Endometrium (tissue), 2 donors: ENCODE measurements around the gene LAMB2.

Source experiments
- FAIRE-seq: peaks from 2 replicates; lab custom pipeline; 2012; peaks lifted over from hg19 to GRCh38; lab: Jason Lieb, UNC
- donor health status: control.
- donor health status: control.

Gene LAMB2

DNA sequence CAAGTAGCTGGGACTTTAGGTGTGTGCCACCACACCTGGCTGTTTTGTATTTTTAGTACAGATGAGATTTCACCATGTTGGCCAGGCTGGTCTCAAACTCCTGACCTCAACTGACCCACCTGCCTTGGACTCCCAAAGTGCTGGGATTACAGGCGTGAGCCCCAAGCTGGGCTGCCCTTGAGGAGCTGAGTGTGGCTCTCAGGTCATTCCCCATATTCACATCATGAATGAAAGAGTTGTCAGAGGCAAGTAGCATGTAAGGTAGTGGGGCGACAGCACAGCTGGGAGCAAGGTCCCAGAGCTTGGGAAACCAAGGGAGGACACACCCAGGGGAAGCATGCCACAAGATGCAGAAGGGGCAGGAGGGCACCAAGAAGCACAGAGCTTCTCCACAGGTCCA is 28.3 kb upstream of the LAMB2 start:
- FAIRE-seq: no peak

DNA sequence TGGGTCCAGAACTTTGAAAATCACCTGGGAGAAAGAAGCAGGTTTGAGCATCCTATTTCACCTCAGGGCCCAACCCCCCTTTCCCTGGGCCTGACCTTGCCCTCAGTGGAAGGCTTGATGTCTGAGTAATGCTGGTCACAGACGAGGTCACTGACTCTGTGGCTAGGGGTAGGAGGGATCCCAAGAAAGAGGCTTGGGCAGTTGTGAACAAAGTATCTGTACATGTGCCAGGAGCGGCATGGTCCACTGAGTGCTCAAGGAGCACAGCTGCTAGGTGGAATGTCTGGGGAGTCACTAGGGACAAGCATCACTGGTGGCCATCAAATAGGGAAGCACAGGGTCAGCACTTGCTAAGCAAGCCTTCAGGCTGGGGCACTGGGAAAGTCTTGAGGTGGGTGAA is 25.9 kb upstream of the LAMB2 start:
- no peak for FAIRE-seq

DNA sequence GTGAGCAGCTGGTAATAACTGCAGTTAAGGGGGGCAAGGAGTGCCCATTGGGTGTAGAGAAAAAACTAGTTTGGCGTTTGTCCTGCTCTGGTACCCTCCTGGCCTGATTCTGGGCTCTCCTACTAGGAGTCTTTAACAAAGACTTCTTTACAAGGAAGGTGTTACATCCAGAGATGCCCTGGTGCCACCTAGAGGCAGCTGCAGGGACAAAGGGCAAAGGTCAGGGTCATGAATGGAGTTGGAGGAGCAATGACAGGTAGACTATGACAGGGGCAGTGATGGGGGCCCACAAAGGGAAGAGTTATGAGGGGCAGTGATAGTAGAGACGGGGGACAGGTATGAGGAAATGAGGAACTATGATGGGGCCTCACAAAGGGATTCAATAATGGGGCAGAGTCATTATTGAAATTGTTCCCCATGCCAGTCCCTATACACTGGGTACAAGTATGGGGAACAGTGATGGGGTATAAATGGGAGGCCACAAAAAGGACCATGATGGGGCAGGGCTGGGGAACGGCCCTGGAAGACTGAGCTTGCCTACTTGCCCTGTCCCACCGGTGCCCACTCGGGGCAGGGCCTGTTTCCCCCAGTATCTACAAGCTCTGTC is 25.4 kb upstream of the LAMB2 start:
- FAIRE-seq: no peak

DNA sequence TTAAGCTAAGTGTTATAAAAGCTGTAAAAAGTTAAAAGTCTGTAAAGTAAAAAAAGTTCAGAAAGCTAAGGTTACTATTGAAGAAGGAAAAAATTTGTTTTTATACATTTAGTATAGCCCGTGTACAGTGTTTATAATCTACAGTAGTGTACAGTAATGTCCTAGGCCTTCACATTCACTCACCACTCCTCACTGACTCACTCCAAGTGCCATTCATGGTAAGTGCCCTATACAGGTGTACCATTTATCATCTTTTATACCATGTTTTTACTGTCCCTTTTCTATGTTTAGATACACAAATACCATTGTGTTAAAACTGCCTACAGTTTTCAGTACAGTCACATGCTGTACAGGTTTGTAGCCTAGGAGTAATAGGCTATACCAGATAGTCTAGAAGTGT is 24.4 kb upstream of the LAMB2 start:
- no peak for FAIRE-seq

DNA sequence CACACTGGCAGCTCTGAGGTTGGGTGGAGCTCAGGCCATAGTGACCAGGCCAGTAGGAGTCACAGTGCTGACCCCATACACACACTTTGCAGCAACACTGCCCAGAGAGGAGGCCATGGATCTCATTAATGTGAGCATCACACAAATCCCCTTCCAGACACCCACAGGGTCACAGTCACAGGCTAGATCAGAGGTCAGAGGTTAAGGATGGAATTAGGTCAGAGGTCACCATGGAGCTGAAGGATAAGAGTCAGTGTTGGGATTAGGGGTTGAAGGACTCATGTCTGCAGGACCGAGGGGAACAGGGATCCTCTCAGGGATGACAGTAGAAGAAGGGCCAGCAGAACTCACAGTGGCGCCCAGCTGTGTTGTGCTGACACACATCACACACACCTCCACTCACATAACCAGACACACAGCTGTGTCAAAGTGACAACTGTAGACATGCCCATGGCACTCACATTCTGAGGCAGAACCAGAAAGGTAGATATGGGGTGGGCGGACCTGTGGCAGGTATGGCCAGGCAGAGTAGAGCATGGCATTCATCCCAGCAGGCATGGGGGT is 20.6 kb upstream of the LAMB2 start:
- FAIRE-seq: no peak

DNA sequence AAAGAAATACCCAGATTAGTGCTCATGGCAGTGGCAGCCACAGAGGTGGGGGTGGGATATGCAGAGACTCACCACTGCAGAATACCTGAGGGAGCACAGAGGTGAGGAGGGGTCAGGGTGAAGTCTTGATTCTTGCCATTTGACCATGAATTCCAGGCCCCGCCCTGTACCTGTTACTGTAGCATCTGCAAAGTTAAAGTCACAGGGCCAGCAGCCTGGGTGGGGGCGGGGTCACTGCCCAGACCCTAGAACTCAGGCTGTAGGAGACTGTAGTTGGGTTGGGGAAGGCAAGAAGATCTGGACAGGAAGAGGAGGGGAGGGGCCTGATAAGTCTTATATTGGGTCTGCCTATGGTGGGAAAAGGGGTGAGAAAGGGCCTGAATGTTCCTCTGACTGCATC is 18.8 kb upstream of the LAMB2 start:
- no peak for FAIRE-seq

DNA sequence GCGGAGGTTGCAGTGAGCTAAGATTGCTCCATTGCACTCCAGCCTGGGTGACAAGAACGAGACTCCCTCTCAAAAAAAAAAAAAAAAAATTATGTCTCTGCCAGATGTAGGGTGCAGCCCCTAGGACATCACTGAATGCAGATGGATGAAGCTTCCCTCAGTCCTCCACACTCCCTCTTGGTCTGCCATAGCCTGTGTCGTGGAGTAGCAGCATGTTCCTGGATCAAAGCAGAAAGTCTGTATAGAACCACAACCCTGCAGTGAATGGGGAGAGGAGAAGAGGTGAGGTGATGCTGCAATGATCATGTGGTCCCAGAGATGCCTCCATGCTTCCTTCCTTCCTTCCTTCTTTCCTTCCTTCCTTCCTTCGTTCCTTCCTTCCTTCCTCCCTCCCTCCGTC is 15.3 kb upstream of the LAMB2 start:
- no peak for FAIRE-seq

DNA sequence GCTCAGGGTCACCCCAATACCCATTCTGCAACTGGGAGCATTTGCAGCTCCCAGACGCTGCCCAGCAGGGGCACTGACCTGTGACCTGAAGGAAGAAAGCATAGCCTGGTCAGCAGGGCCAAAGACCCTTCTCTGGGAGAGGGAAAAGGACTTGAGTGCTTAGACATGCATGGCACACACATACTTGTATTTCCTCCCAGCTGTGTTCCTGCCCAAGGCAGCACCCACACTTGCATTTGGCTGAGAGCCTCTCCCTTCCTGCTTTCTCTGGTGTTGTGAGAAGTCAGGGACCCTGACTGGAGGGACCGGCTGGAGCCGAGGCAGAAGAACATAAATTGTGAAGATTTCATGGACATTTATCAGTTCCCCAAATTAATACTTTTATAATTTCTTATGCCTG is 7.2 kb upstream of the LAMB2 start:
- no peak for FAIRE-seq

DNA sequence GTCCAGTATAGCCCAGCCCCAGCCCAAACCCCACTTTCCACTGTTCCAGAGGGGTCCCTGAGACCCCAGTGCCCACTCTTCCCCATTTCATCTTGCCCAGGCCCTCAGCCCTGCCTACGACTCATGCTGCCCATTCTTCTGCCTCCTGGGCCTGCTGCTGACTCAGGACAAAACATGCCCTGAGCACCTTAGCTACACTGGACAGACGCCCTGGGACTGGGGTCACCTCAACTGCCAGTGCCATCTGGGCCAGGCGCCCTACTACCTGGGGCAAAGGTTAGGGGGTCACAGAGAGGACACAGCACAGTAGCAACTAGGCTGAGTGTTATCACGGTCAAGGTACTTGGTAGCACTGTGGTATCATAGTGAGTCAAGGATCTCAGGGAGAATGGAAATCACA is 2.6 kb upstream of the LAMB2 start:
- no peak for FAIRE-seq

DNA sequence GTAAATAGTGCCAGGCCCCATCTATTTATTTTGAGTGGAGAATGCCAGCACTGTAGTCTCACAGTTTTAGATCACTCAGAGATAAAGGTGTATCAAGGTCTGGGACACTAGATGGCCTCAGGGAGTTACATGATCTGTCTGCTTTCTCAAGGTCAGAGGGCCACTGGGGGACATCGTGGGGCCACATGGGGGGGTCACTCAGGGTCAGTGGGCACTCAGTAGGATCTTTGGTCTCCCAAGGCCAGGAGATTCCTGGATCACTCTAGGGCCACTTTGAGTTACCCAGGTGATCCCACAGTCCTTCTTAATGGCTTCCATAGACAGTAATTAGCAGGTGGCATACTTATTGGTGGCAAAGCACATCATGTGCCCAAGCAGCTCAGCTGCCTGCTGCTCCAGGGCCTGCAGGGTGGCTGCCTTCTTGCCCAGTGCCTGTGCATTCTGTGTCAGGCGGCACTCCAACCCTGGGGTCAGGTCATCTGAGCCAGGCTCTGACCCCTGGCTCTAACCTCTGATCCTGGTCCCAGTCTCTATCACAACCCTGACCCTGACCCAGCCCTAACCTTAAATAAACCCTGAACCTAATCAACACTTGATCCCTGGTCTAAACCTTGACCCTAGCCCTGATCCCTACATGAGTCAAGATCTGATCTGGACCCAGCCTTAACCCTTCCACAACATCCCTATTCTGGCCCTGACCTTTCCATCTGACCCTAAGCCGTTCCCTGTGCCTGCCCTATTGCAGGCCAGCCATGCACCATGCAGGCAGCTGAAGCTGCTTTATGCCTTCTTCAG is 1.8 kb upstream of the LAMB2 start:
- no peak for FAIRE-seq

DNA sequence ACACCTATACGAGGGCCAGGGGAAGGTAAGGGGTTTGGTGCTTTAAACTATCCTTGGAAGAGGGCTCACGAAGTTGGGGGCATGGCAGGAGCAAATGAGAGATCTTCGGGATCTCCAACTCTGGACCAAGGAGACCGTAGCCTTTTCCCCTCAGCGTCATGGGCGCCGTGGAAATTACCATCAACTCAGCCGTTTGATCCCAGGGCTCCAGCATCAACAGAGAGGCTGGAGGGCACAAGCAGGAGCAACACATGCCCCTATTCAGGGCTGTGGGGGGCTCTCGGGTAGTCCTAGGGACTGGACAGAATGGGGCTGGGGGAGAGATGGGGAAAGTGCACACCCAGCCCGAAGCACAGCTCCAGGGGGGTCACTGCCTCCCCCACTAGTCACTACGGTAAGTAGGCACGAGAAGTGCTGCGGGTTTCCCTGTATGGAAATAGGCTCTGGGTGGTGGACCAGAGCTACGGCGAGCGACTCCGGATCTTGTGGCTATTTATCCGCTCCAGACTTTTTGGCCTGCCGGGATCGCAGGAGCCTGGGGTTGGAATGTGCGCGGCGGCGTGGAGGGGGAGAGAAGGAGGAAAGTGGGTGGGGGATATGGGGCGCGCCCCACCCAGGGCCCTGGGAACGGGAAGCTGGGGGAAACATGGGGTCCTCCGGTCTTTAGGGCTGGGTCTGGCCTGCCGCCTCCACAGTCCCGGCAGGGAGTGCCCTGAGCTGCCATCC is 539 bp upstream of the LAMB2 start:
- FAIRE-seq: no peak

DNA sequence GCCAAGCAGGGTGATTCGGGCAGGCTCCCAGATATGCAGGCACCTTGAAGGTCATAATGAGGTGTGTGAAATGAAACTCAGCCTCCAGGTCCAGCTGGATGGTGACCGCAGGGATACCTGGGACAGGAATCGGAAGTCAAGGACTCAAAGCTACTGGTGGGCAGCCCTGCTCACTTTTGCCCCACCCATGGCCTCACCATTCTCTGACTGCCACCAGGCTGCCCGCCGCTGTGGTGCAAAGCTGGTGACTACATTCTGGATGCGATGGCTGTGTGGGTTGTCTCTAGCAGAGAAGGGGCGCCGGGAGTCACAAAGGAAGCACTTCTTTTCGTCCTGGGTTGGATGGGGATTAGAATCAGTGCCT is 795 bp downstream of the LAMB2 start:
- no peak for FAIRE-seq

DNA sequence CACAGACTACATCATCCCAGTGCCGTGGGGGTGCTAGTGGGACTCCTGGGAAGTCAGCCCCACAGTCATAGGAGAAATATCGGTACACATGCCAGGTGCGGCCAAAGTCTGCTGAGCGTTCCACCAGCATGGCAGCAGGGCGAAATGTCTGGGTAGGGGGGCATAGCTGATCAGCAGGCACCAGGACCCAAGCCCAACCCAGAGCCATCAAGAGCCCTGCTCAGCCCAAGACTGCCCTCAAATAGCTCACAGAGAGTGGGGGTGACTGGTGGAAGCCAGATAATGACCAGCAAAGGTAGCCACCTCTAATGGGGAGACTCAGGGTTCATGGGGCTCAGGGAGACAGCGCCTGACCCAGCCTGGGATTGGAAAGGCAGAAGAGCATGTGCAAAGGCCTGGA is 1.3 kb downstream of the LAMB2 start:
- FAIRE-seq: no peak

DNA sequence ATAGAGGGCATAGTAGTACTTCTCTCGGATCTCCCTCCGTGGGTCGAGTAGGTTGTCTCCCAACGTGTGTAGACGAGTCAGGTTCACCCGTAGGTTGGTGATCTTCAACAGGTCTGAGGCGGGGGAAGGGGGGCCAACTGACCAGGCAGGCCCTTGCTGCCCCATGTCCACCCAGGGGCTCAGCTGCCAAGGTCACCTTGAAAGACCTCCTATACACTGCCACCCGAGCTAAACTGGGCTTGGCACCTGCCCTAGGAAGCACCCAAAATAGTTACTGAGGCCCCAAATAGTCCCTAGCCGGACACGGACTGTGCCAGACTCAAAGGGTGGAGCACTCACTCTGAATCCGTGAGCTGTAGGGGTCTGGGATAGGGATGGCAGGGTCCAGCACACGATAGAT is 1.8 kb downstream of the LAMB2 start:
- FAIRE-seq: no peak

DNA sequence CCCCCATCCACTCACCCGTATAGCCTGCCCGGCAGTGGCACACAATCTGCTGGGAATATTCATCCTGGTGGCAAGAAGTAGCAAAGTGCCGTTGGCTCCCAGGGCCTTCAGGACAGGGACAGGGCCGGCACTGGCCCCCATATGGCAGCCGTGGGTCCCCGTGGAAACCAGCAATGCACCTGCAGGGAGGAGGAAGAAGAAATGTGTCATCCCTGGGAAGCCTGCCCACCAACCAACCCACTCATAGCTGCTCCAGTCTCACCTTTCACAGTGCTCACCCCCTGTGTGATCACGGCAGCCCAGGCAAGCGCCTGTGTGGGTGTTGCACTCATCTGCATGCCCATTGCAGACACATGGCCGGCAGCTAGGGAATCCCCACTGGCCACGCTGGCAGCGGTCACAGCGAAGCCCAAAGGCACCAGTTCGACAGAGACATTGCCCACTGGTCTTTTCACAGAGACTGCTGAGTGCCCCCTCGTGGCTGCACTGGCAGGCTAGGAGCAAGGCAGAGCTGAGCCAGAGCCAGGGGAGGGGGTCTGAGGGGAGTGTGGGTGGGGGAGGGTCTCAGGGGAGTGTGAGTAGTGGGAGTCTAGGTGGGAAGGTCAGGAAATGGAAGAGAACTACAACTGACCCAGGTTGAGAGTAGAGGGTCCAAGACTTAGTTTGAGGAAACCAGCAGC is 7.7 kb downstream of the LAMB2 start:
- FAIRE-seq: no peak

DNA sequence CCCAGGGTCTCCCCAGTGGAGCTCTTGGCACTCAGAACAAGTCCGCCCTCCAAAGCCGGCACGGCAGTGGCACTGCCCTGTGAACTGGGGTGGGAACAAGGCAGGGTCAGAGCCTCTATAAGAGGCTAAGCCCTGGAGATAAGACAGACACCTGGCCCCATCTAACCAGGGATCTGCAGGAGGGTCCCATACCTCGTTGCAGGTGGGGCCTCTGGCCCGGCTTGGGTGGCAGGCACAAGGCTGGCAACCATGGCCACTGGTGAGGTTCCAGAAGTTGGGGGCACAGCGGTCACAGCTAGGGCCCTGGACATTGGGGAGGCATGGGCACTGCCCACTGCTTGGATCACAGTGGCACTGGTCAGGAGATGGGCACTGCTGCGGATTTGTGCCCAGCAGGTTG is 8.6 kb downstream of the LAMB2 start:
- FAIRE-seq: no peak

DNA sequence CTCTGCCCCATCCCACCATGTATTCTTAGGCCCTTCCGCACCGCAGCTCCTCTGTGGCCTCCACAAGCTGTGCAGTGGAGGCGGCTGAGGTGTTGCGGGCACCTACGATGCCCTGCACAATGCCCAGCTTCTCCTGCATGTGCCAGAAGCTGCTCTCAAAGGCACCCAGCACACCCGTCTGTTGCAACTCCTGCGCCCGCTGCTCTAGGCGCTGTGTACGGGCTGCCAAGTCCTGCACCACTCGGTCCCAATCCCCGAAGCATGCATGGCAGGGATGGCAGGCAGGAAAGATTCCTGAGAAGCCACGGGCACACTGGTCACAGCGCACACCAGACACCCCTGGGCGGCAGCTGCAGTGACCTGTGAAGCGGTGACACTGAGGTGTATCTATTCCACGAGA is 9.2 kb downstream of the LAMB2 start:
- no peak for FAIRE-seq

DNA sequence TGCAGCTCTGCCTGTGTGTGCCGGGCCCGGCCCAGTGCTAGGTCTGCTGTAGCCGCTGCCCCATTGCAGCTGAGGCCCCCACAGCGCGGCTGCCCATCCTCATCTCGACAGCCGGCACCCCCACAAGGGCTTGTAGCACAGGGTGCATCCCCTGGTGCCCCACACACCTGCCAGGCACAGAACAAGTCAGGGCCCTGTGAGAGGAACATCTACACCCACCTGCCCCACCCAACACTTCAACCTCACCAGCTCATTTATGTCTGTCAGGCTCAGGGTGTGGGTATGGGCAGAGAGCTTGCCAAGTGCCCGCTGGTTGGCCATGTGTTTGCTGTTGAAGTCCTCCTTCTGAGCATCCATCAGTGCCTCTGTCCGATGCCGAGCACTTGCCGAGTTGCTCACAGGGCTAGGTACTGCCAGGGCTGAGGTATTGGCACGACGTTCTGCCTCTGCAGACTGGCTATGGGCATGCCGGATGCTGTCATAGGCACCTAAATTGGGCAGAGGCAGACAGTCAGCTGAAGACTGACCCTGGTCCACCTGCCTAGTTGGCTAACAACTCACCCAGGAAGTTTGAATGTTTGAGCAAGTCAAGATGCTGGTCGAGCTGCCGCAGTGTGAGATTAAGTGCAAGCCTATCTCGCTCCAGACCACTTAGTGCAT is 9.8 kb downstream of the LAMB2 start:
- FAIRE-seq: no peak

DNA sequence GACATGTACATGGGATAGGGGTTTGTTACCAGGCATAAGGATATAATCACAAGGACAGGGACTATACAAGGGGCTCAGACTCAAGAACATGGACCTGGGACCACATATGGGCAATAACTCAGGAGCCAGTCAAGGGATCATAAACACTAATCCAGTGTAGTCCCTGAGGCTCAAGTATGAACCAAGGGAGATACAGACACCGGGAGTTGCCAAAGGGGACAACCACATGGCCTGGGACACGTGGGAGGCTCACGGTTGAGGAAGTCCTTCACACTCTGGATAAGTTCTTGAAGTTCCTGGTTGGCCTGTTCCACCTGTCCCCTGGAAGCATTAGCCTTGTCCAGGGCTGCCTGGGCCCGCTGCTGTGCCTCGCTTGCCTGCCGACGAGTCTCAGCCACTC is 10.4 kb downstream of the LAMB2 start:
- no peak for FAIRE-seq

DNA sequence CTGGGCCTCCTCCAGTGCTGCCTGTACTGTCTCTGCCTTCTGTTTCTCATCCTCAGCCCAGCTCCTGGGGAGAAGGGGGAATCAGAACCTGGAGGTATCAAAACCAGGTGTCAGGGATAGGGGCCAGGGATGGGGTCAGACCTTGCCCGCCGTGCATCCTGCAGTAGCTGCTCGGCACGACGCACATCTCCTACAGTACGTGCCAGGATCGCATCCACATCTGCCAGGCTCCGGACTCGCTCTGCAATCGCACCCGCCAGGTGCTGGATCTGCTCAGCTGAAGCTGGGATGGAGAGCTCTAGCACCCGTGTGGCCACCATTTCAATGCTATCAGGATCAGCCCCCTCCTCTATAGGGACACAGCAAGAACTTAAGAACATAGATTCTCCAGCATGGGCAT is 10.8 kb downstream of the LAMB2 start:
- no peak for FAIRE-seq

DNA sequence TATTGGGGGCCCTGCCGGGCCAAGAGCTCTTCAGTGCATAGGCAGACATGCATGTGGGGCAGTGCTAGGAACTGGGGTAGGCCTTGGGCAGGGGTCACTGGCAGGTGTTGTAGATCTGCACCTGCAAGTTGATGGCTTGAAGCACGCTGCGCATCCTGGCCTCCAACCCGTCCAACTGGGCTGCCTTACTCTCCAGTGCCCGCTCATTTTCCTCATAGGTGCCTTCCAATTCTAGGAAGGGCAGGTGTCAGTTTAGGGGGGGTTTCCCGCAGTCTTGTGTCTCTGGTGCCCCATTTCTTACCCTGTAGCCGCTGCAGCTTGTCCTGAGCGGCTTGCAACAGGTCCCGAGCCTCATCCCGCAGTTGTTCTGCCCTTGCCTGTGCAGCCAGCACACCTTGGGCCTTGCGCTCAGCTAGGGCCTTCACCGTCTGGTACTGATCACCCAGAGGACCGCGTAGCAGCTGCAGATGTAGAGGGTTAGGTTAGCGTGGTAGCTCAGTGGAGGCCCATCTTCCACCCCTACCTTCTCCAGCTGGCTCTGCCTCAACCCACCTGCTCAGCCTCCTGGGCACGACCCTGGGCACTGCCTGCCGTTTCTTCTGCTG is 11.6 kb downstream of the LAMB2 start:
- FAIRE-seq: no peak
